HepG2 (cell line): ENCODE data around the gene TTC4. TPM values are rescaled to one million over a fixed set of nuclear protein-coding genes. Genes with fewer than 3 reads are reported as not detected.

Source experiments
- ARNT2 ChIP-seq: sonication (generic); formaldehyde crosslinking; IDR thresholded peaks from 2 replicates; pipeline ENCODE4 v1.8.0; 2022; ENCODE audit warnings: mild to moderate bottlenecking, low read depth, missing genetic modification reagents, moderate library complexity
- BRF2 ChIP-seq: sonication (generic); formaldehyde crosslinking; IDR thresholded peaks from 2 replicates; pipeline ENCODE4 v1.8.1; 2022; ENCODE audit warnings: mild to moderate bottlenecking, missing genetic modification reagents
- CREB1 ChIP-seq, 2 experiments: fragments of 450-650 bp in 1 of 2; IDR thresholded peaks; 2 replicates each; pipeline ENCODE4 v1.6.1; 2016 to 2017; ENCODE audit warnings: control low read depth in 1 of 2, mild to moderate bottlenecking in 1 of 2, missing compliant biosample characterization in 1 of 2, missing genetic modification characterization in 1 of 2
- HBP1 ChIP-seq: IDR thresholded peaks from 2 replicates; pipeline ENCODE4 v1.6.1; 2016; ENCODE audit warnings: low read depth, control low read depth
- MBNL3 ChIP-seq: fragments of 250-450 bp; sonication (Bioruptor Pico); conservative IDR thresholded peaks from 2 replicates; pipeline ENCODE4 v1.8.0; 2022; ENCODE audit warnings: mild to moderate bottlenecking, inconsistent platforms
- MEF2D ChIP-seq: sonication (generic); formaldehyde crosslinking; IDR thresholded peaks from 2 replicates; pipeline ENCODE4 v1.5.1; 2020; ENCODE audit warnings: mild to moderate bottlenecking, missing genetic modification reagents
- MNT ChIP-seq: fragments of 450-650 bp; IDR thresholded peaks from 2 replicates; pipeline ENCODE4 v1.6.1; 2016
- PHF8 ChIP-seq: sonication (generic); formaldehyde crosslinking; IDR thresholded peaks from 2 replicates; pipeline ENCODE4 v1.5.0; 2020; ENCODE audit warnings: missing genetic modification reagents
- SMAD3 ChIP-seq: sonication (generic); formaldehyde crosslinking; IDR thresholded peaks from 2 replicates; pipeline ENCODE4 v1.4.0; 2020; ENCODE audit warnings: missing genetic modification reagents
- TFE3 ChIP-seq: IDR thresholded peaks from 2 replicates; pipeline ENCODE4 v1.6.1; 2016
- ZNF205 ChIP-seq: IDR thresholded peaks from 2 replicates; pipeline ENCODE4 v1.6.1; 2018; ENCODE audit warnings: missing biosample characterization, missing genetic modification reagents
- ZNF207 ChIP-seq: fragments of 450-650 bp; IDR thresholded peaks from 2 replicates; pipeline ENCODE4 v1.6.1; 2016; ENCODE audit warnings: antibody characterized with exemption, borderline replicate concordance
- ZNF33B ChIP-seq: sonication (generic); formaldehyde crosslinking; IDR thresholded peaks from 2 replicates; pipeline ENCODE4 v1.5.1; 2020; ENCODE audit warnings: mild to moderate bottlenecking, missing genetic modification reagents
- ZNF605 ChIP-seq: sonication (generic); formaldehyde crosslinking; IDR thresholded peaks from 2 replicates; pipeline ENCODE4 v1.8.0; 2022; ENCODE audit warnings: mild to moderate bottlenecking, missing genetic modification reagents
- ZNF609 ChIP-seq: sonication (generic); formaldehyde crosslinking; IDR thresholded peaks from 2 replicates; pipeline ENCODE4 v1.4.0; 2020; ENCODE audit warnings: mild to moderate bottlenecking, missing genetic modification reagents, borderline replicate concordance
- ZSCAN5A ChIP-seq: sonication (generic); formaldehyde crosslinking; IDR thresholded peaks from 2 replicates; pipeline ENCODE4 v1.8.0; 2022; ENCODE audit warnings: mild to moderate bottlenecking, missing genetic modification reagents, borderline replicate concordance
- polyA plus RNA-seq, 8 experiments: library from polyadenylated mRNA; depleted of rRNA in 3 of 8; stranded (reverse) in 7 of 8; unstranded in 1 of 8; fragments of >200 nt; fragmentation: Illumina TruSeq in 4 of 8; extraction: Trizol in 4 of 8; gene quantifications; 2 replicates each; pipeline versions ENCODE4 v1.2.1 to v1.2.3, GENCODE V29; 2011 to 2016; ENCODE audit warnings: low read depth in 4 of 8, missing spikeins in 1 of 8, mixed read lengths in 1 of 8; ENCODE audit not compliant: insufficient read depth in 1 of 8
- total RNA-seq, 5 experiments: library from RNA; depleted of rRNA; stranded (reverse); fragments of >200 nt; fragmentation: Illumina TruSeq; extraction: Trizol; gene quantifications; 2 replicates each; pipeline ENCODE4 v1.2.3, GENCODE V29; 2016; ENCODE audit warnings: low read depth in 1 of 5

The TTC4 gene
- total and polyA plus RNA-seq, 2 of the 13 experiments (the other 11 are each of a cell fraction or from before 2014, with no cell fraction given): 13.1 to 24.7 TPM

GRCh38 chr1:54764133-54764921, 48.7 kb downstream of the TTC4 start, which contains the start of gene PARS2 (continued):
- TF ChIP-seq HBP1 (CRISPR knock-in tag) (0 out of 2 replicates have a peak, but pooled peaks have one; percentile 33), MNT (peak; percentile 22; the same call in 1 of the 2 replicates), BRF2 (CRISPR knock-in tag) (peak; percentile 66; the same call in 1 of the 2 replicates), CREB1 (IDR thresholded peaks at IDR 0.05) (peak; percentile 81), CREB1 (CRISPR knock-in tag; IDR thresholded peaks at IDR 0.05) (peak; percentile 92), PHF8 (CRISPR knock-in tag) (peak; percentile 95), SMAD3 (CRISPR knock-in tag) (peak; percentile 19; the same call in 1 of the 2 replicates), TFE3 (CRISPR knock-in tag) (no peak), ZNF609 (no peak), ARNT2 (CRISPR knock-in tag) (peak; percentile 76; the same call in 1 of the 2 replicates), ZSCAN5A (CRISPR knock-in tag) (peak; percentile 22; the same call in 1 of the 2 replicates), ZNF207 (no peak), MBNL3 (CRISPR knock-in tag) (no peak), ZNF605 (CRISPR knock-in tag) (peak; percentile 90), ZNF205 (CRISPR knock-in tag) (no peak), ZNF33B (CRISPR knock-in tag) (0 out of 2 replicates have a peak, but pooled peaks have one; percentile 12), MEF2D (CRISPR knock-in tag) (no peak)
